Panc1 (cell line): ENCODE data around the gene ASCL3.

Source experiments
- SIN3A ChIP-seq: IDR thresholded peaks from 2 replicates; pipeline ENCODE4 v1.6.1; 2012; ENCODE audit warnings: low read depth, mild to moderate bottlenecking, low read length, moderate library complexity, borderline replicate concordance; ENCODE audit not compliant: insufficient read depth
- TF ChIP-seq, protein P1 (sequence below): fragments of 450-650 bp; IDR thresholded peaks from 2 replicates; pipeline ENCODE4 v1.5.1; 2017; ENCODE audit warnings: mild to moderate bottlenecking

- TF ChIP-seq, protein P1, sequence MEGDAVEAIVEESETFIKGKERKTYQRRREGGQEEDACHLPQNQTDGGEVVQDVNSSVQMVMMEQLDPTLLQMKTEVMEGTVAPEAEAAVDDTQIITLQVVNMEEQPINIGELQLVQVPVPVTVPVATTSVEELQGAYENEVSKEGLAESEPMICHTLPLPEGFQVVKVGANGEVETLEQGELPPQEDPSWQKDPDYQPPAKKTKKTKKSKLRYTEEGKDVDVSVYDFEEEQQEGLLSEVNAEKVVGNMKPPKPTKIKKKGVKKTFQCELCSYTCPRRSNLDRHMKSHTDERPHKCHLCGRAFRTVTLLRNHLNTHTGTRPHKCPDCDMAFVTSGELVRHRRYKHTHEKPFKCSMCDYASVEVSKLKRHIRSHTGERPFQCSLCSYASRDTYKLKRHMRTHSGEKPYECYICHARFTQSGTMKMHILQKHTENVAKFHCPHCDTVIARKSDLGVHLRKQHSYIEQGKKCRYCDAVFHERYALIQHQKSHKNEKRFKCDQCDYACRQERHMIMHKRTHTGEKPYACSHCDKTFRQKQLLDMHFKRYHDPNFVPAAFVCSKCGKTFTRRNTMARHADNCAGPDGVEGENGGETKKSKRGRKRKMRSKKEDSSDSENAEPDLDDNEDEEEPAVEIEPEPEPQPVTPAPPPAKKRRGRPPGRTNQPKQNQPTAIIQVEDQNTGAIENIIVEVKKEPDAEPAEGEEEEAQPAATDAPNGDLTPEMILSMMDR: no peak
- no peak for TF ChIP-seq SIN3A
These were observed 8.9 kb downstream of the ASCL3 start for GRCh38 chr11:8933931-8934330.
